Measurements from ENCODE around the gene RELL1.

Gene RELL1

GRCh38 chr4:37594099-37594498, 92.1 kb downstream of the RELL1 start:
- DNase-seq = no peak

- DNase-seq = no peak
Observed at GRCh38 chr4:37591349-37591748, 94.8 kb downstream of the RELL1 start.

GRCh38 chr4:37590016-37590415, 96.2 kb downstream of the RELL1 start:
- DNase-seq = no peak

- no peak for DNase-seq
Observed at GRCh38 chr4:37588150-37588549, 98.0 kb downstream of the RELL1 start.

- no peak for DNase-seq
Observed at GRCh38 chr4:37586194-37586593, 100.0 kb downstream of the RELL1 start.

- DNase-seq = no peak
Observed at GRCh38 chr4:37584493-37585060, 101.6 kb downstream of the RELL1 start.

GRCh38 chr4:37584071-37584470, 102.1 kb downstream of the RELL1 start:
- DNase-seq = no peak

GRCh38 chr4:37573566-37573965, 112.6 kb downstream of the RELL1 start:
- DNase-seq = no peak

- no peak for DNase-seq
Observed at GRCh38 chr4:37568489-37568888, 117.7 kb downstream of the RELL1 start.

GRCh38 chr4:37567836-37568235, 118.3 kb downstream of the RELL1 start:
- DNase-seq = no peak

GRCh38 chr4:37562592-37562991, 123.6 kb downstream of the RELL1 start:
- DNase-seq = no peak

GRCh38 chr4:37561803-37562207, 124.4 kb downstream of the RELL1 start:
- no peak for DNase-seq

- no peak for DNase-seq
Observed at GRCh38 chr4:37561196-37561802, 124.9 kb downstream of the RELL1 start.

All from NCI-H187 (cell line).